Aorta (tissue), 5 donors: Measurements from ENCODE around the gene IL16. TPM values are rescaled to one million over a fixed set of nuclear protein-coding genes. Genes with fewer than 3 reads are reported as not detected.

Source experiments
- ATAC-seq: fragments of 200-7000 bp; cut with Tn5 transposase; one replicate; pipeline ENCODE4 v1.9.1; 2022; ENCODE audit warnings: moderate library complexity; ENCODE audit not compliant: low FRiP score
- DNase-seq, 2 donors: peaks; one replicate each; pipeline ENCODE4 v3.0.0-alpha.2; 2020
- H3K27ac ChIP-seq, 2 donors: one replicate each; pipeline ENCODE4 v1.5.1; 2013; ENCODE audit warnings: low read length in 2 of 2, mild to moderate bottlenecking in 2 of 2, moderate library complexity in 2 of 2, control low read depth in 1 of 2, inconsistent platforms in 1 of 2, low read depth in 1 of 2
- H3K27me3 ChIP-seq, 2 donors: one replicate each; pipeline ENCODE4 v1.6.1; 2013; ENCODE audit warnings: control low read depth in 1 of 2, low read length in 1 of 2, mild to moderate bottlenecking in 1 of 2, moderate library complexity in 1 of 2; ENCODE audit not compliant: insufficient read depth in 2 of 2, control insufficient read depth in 1 of 2
- H3K36me3 ChIP-seq, 2 donors: one replicate each; pipeline ENCODE4 v1.6.1; 2013; ENCODE audit warnings: control low read depth in 1 of 2, low read length in 1 of 2, mild to moderate bottlenecking in 1 of 2; ENCODE audit not compliant: insufficient read depth in 2 of 2, control insufficient read depth in 1 of 2
- H3K4me1 ChIP-seq, 2 donors: one replicate each; pipeline ENCODE4 v1.6.1; 2013; ENCODE audit warnings: low read length in 2 of 2, control low read depth in 1 of 2, mild to moderate bottlenecking in 1 of 2, moderate library complexity in 1 of 2; ENCODE audit not compliant: insufficient read depth in 2 of 2, control insufficient read depth in 1 of 2
- H3K4me3 ChIP-seq, 2 donors: one replicate each; pipeline ENCODE4 v1.5.1; 2013; ENCODE audit warnings: low read length in 2 of 2, control low read depth in 1 of 2, mild to moderate bottlenecking in 1 of 2
- H3K9me3 ChIP-seq: one replicate; pipeline ENCODE4 v1.6.1; 2013; ENCODE audit warnings: mild to moderate bottlenecking, low read length; ENCODE audit not compliant: control insufficient read depth
- WGBS, 2 donors: extraction: QIAGEN DNeasy Blood & Tissue Kit; methylation state at CpG; one replicate each; pipeline ENCODE4 v1.1.7; 2013; 5-methylcytosine and 5-hydroxymethylcytosine counted together
- intact Hi-C, 2 donors: fragments of 100-400 bp; cut with DNase I; formaldehyde crosslinking; loops; one replicate each; pipeline versions ENCODE4 v1.14.2 to v1.15.0; 2022
- polyA plus RNA-seq, 2 donors: library from polyadenylated mRNA; stranded (reverse); fragments of 200-250 nt; gene quantifications; one replicate each; pipeline ENCODE4 v1.2.3, GENCODE V29; 2013
- total RNA-seq, 2 donors: library from RNA; stranded (reverse); fragmentation: NEBNext Ultra II Directional; extraction: Animal tissue kit (Norgen Biotek cat#: 25700); gene quantifications; one replicate each; pipeline ENCODE4 v1.2.1, GENCODE V29; 2021
- donor health status: healthy with polysubstance abuse.
- donor health status: Bipolar disorder and iron deficiency.
- donor health status: DM: no; HTN: no; CAD: no.
- donor health status: DM: no; HTN: no; CAD: no.
- donor health status: DM: yes; HTN: yes; CAD: no.

Gene IL16
- total and polyA plus RNA-seq, 4 donors, result 5.3 to 19.5 (median 7.8) TPM

GRCh38 chr15:81168644-81169043 lies 28.0 kb upstream of the IL16 start:
- no peak overlapping the region for H3K27ac ChIP-seq
- no peak overlapping the region for H3K4me3 ChIP-seq
- no peaks in the 10 kb centered on the region for H3K27me3 ChIP-seq
- 92 to 93% methylated on average over 2 of the region's 2 CpGs for WGBS, 2 donors
- no peak for ATAC-seq
- no peak for DNase-seq
- intact Hi-C loops, result no loop called here
- no peaks in the 10 kb centered on the region for H3K4me1 ChIP-seq
- no peaks in the 10 kb centered on the region for H3K36me3 ChIP-seq
- no peaks in the 10 kb centered on the region for H3K9me3 ChIP-seq

GRCh38 chr15:81170511-81170910 lies 26.2 kb upstream of the IL16 start:
- intact Hi-C loops, result no loop called here
- ATAC-seq, result no peak
- Histone ChIP-seq H3K27ac (no peak overlapping the region), H3K27me3 (no peaks in the 10 kb centered on the region), H3K4me3 (no peak overlapping the region), H3K36me3 (no peaks in the 10 kb centered on the region), H3K4me1 (no peaks in the 10 kb centered on the region), H3K9me3 (no peaks in the 10 kb centered on the region)
- 51 to 55% methylated on average over 3 of the region's 3 CpGs for WGBS, 2 donors
- DNase-seq, result no peak

GRCh38 chr15:81171286-81171685 lies 25.4 kb upstream of the IL16 start:
- intact Hi-C loops, result no loop called here
- no peak for ATAC-seq
- Histone ChIP-seq H3K36me3 (no peaks in the 10 kb centered on the region), H3K27ac (no peak overlapping the region), H3K4me3 (no peak overlapping the region), H3K9me3 (no peaks in the 10 kb centered on the region), H3K4me1 (no peaks in the 10 kb centered on the region), H3K27me3 (no peaks in the 10 kb centered on the region)
- DNase-seq, result no peak

GRCh38 chr15:81174125-81174791 lies 22.4 kb upstream of the IL16 start:
- Histone ChIP-seq H3K36me3 (no peaks in the 10 kb centered on the region), H3K27ac (no peak overlapping the region), H3K27me3 (no peaks in the 10 kb centered on the region), H3K4me3 (no peak overlapping the region), H3K4me1 (no peaks in the 10 kb centered on the region), H3K9me3 (no peaks in the 10 kb centered on the region)
- 60 to 63% methylated on average over 2 of the region's 2 CpGs for WGBS, 2 donors
- intact Hi-C loops, result no loop called here
- DNase-seq (no peak), ATAC-seq (no peak)

- Histone ChIP-seq H3K27me3 (no peaks in the 10 kb centered on the region), H3K4me3 (no peak overlapping the region), H3K27ac (no peak overlapping the region), H3K9me3 (no peaks in the 10 kb centered on the region), H3K36me3 (no peaks in the 10 kb centered on the region), H3K4me1 (no peaks in the 10 kb centered on the region)
- 88 to 95% methylated on average over 1 of the region's 1 CpG for WGBS, 2 donors
- intact Hi-C loops, result no loop called here
- no peak for DNase-seq
- no peak for ATAC-seq
These were observed 21.8 kb upstream of the IL16 start for GRCh38 chr15:81174792-81175327.

GRCh38 chr15:81175496-81175895 lies 21.2 kb upstream of the IL16 start:
- DNase-seq, result no peak
- ATAC-seq, result no peak
- Histone ChIP-seq H3K4me3 (no peak overlapping the region), H3K4me1 (no peaks in the 10 kb centered on the region), H3K27me3 (no peaks in the 10 kb centered on the region), H3K27ac (no peak overlapping the region), H3K9me3 (no peaks in the 10 kb centered on the region), H3K36me3 (no peaks in the 10 kb centered on the region)
- WGBS, 2 donors, result 46 to 100% methylated on average over 1 of the region's 1 CpG
- intact Hi-C loops, result no loop called here

- peak in 1 of 2 donors; percentile 60 for DNase-seq
- intact Hi-C loops, result no loop called here
- no peak overlapping the region for H3K27ac ChIP-seq
- WGBS, 2 donors, result 57 to 58% methylated on average over 16 of the region's 16 CpGs
- ATAC-seq, result peak; percentile 80
- no peak overlapping the region for H3K4me3 ChIP-seq
- H3K9me3 ChIP-seq, result no peaks in the 10 kb centered on the region
- H3K36me3 ChIP-seq, result no peaks in the 10 kb centered on the region
- no peaks in the 10 kb centered on the region for H3K4me1 ChIP-seq
- H3K27me3 ChIP-seq, result no peaks in the 10 kb centered on the region
These were observed 20.3 kb upstream of the IL16 start for GRCh38 chr15:81176291-81176893.

- no peaks in the 10 kb centered on the region for H3K27me3 ChIP-seq
- intact Hi-C loops, result no loop called here
- no peaks in the 10 kb centered on the region for H3K9me3 ChIP-seq
- ATAC-seq (no peak), DNase-seq (no peak)
- no peak overlapping the region for H3K4me3 ChIP-seq
- H3K4me1 ChIP-seq, result no peaks in the 10 kb centered on the region
- H3K36me3 ChIP-seq, result no peaks in the 10 kb centered on the region
- no peak overlapping the region for H3K27ac ChIP-seq
- 90 to 91% methylated on average over 2 of the region's 2 CpGs for WGBS, 2 donors
These were observed 18.3 kb upstream of the IL16 start for GRCh38 chr15:81178365-81178764.

- no peaks in the 10 kb centered on the region for H3K4me1 ChIP-seq
- DNase-seq (peak in 1 of 2 donors; percentile 31), ATAC-seq (no peak)
- no peak overlapping the region for H3K27ac ChIP-seq
- H3K36me3 ChIP-seq, result no peaks in the 10 kb centered on the region
- no peaks in the 10 kb centered on the region for H3K27me3 ChIP-seq
- intact Hi-C loops, result no loop called here
- no peak overlapping the region for H3K4me3 ChIP-seq
- WGBS, 2 donors, result 39 to 45% methylated on average over 3 of the region's 3 CpGs
- no peaks in the 10 kb centered on the region for H3K9me3 ChIP-seq
These were observed 15.5 kb upstream of the IL16 start for GRCh38 chr15:81181220-81181619.
